ENCODE results near the gene NEUROG1.

Gene NEUROG1

GRCh38 chr5:135578685-135579341 is 43.0 kb upstream of the NEUROG1 start, which contains the start of gene CXCL14:
TSS of gene CXCL14 (minus strand) at chr5:135578991. CDS start at chr5:135578778, 213 bp downstream.
- no peak within 1 kb of the TSS for H3K4me2 ChIP-seq (ENCODE audit: low read length)
- H2AFZ ChIP-seq = no peak within 1 kb of the TSS
- no peak within 1 kb of the TSS for H3K27ac ChIP-seq
- no peaks in the 10 kb centered on the region for H3K36me3 ChIP-seq (ENCODE audit: control insufficient read depth, insufficient read depth, low read length)
- no peak within 1 kb of the TSS for H3K9ac ChIP-seq
- TF ChIP-seq CTCF (IDR thresholded peaks at IDR 0.05) = no peak
- no peaks in the 10 kb centered on the region for H3K9me3 ChIP-seq (ENCODE audit: control insufficient read depth, low read length)
- H3K4me1 ChIP-seq = no peaks in the 10 kb centered on the region
- H3K4me3 ChIP-seq (ENCODE audit: low read depth, low read length) = no peak within 1 kb of the TSS
- peaks cover 2% of the 10 kb centered on the region for H3K27me3 ChIP-seq (ENCODE audit: control insufficient read depth, insufficient read depth, low read length)
- no peaks in the 10 kb centered on the region for H3K79me2 ChIP-seq

- no peaks in the 10 kb centered on the region for H3K79me2 ChIP-seq
- no peaks in the 10 kb centered on the region for H3K36me3 ChIP-seq (ENCODE audit: control insufficient read depth, insufficient read depth, low read length)
- H3K9me3 ChIP-seq (ENCODE audit: control insufficient read depth, low read length) = no peaks in the 10 kb centered on the region
- TF ChIP-seq CTCF (IDR thresholded peaks at IDR 0.05) = no peak
- H3K4me2 ChIP-seq (ENCODE audit: low read length) = no peak overlapping the region
- H3K27ac ChIP-seq = no peak overlapping the region
- no peak overlapping the region for H3K4me3 ChIP-seq (ENCODE audit: low read depth, low read length)
- no peaks in the 10 kb centered on the region for H3K4me1 ChIP-seq
- no peak overlapping the region for H3K9ac ChIP-seq
- H3K27me3 ChIP-seq (ENCODE audit: control insufficient read depth, insufficient read depth, low read length) = peaks cover 2% of the 10 kb centered on the region
- no peak overlapping the region for H2AFZ ChIP-seq
Observed at GRCh38 chr5:135578305-135578684, 42.5 kb upstream of the NEUROG1 start.

GRCh38 chr5:135577421-135577820 is 41.7 kb upstream of the NEUROG1 start:
- Histone ChIP-seq H3K9me3 (ENCODE audit: control insufficient read depth, low read length) (no peaks in the 10 kb centered on the region), H3K4me1 (no peaks in the 10 kb centered on the region), H3K27me3 (ENCODE audit: control insufficient read depth, insufficient read depth, low read length) (peaks cover 2% of the 10 kb centered on the region), H3K4me2 (ENCODE audit: low read length) (no peak overlapping the region), H3K36me3 (ENCODE audit: control insufficient read depth, insufficient read depth, low read length) (no peaks in the 10 kb centered on the region), H3K27ac (no peak overlapping the region), H3K4me3 (ENCODE audit: low read depth, low read length) (no peak overlapping the region), H3K9ac (no peak overlapping the region), H2AFZ (no peak overlapping the region), H3K79me2 (no peaks in the 10 kb centered on the region)
- no peak for TF ChIP-seq CTCF (IDR thresholded peaks at IDR 0.05)

GRCh38 chr5:135576075-135576599 is 40.4 kb upstream of the NEUROG1 start:
- no peaks in the 10 kb centered on the region for H3K79me2 ChIP-seq
- H3K4me3 ChIP-seq (ENCODE audit: low read depth, low read length) = no peak overlapping the region
- H3K9ac ChIP-seq = no peak overlapping the region
- no peak overlapping the region for H2AFZ ChIP-seq
- H3K4me2 ChIP-seq (ENCODE audit: low read length) = no peak overlapping the region
- no peak for TF ChIP-seq CTCF (IDR thresholded peaks at IDR 0.05)
- no peaks in the 10 kb centered on the region for H3K36me3 ChIP-seq (ENCODE audit: control insufficient read depth, insufficient read depth, low read length)
- no peak overlapping the region for H3K27ac ChIP-seq
- no peaks in the 10 kb centered on the region for H3K4me1 ChIP-seq
- H3K27me3 ChIP-seq (ENCODE audit: control insufficient read depth, insufficient read depth, low read length) = peaks cover 2% of the 10 kb centered on the region
- no peaks in the 10 kb centered on the region for H3K9me3 ChIP-seq (ENCODE audit: control insufficient read depth, low read length)

- Histone ChIP-seq H3K4me3 (ENCODE audit: low read depth, low read length) (no peak overlapping the region), H3K79me2 (no peaks in the 10 kb centered on the region), H3K9ac (no peak overlapping the region), H3K27ac (no peak overlapping the region), H3K27me3 (ENCODE audit: control insufficient read depth, insufficient read depth, low read length) (peaks cover 2% of the 10 kb centered on the region), H2AFZ (no peak overlapping the region), H3K4me2 (ENCODE audit: low read length) (no peak overlapping the region), H3K9me3 (ENCODE audit: control insufficient read depth, low read length) (no peaks in the 10 kb centered on the region), H3K4me1 (no peaks in the 10 kb centered on the region), H3K36me3 (ENCODE audit: control insufficient read depth, insufficient read depth, low read length) (no peaks in the 10 kb centered on the region)
- TF ChIP-seq CTCF (IDR thresholded peaks at IDR 0.05) = no peak
Observed at GRCh38 chr5:135574493-135574892, 38.7 kb upstream of the NEUROG1 start.

Data from parathyroid adenoma (tissue), 2 donors.